Measurements from ENCODE around the gene SLC26A3. TPM values are rescaled to one million over a fixed set of nuclear protein-coding genes. Genes with fewer than 3 reads are reported as not detected.

Gene SLC26A3
- total RNA-seq, 1 experiment from 2014 or later = not detected

- Mint-ChIP-seq H3K4me3 (ENCODE audit: unreplicated experiment) (no peak overlapping the region), H3K27me3 (ENCODE audit: insufficient read depth, unreplicated experiment) (no peaks in the 10 kb centered on the region), H3K4me1 (ENCODE audit: insufficient read depth, unreplicated experiment) (no peaks in the 10 kb centered on the region), H3K9me3 (ENCODE audit: unreplicated experiment) (no peaks in the 10 kb centered on the region), H3K27ac (ENCODE audit: low read depth, unreplicated experiment) (no peak overlapping the region), H3K36me3 (ENCODE audit: insufficient read depth, unreplicated experiment) (no peaks in the 10 kb centered on the region)
- no peak for DNase-seq (ENCODE audit: unreplicated experiment)
- ChIA-PET CTCF (no interaction called here), POLR2A (no interaction called here)
- TF ChIP-seq CTCF (IDR thresholded peaks at IDR 0.05; ENCODE audit: unreplicated experiment) = no peak
- intact Hi-C loops (cut with micrococcal nuclease) = no loop called here
- no TSS peak for BruUV-seq (replicated peaks)
Observed at GRCh38 chr7:107779647-107780099, 23.4 kb downstream of the SLC26A3 start.

GRCh38 chr7:107778283-107778682, 24.7 kb downstream of the SLC26A3 start:
- H3K27me3 Mint-ChIP-seq (ENCODE audit: insufficient read depth, unreplicated experiment) = no peaks in the 10 kb centered on the region
- intact Hi-C loops (cut with micrococcal nuclease) = no loop called here

GRCh38 chr7:107777702-107778101, 25.3 kb downstream of the SLC26A3 start:
- Mint-ChIP-seq H3K9me3 (ENCODE audit: unreplicated experiment) (no peaks in the 10 kb centered on the region), H3K36me3 (ENCODE audit: insufficient read depth, unreplicated experiment) (no peaks in the 10 kb centered on the region), H3K27ac (ENCODE audit: low read depth, unreplicated experiment) (no peak overlapping the region), H3K27me3 (ENCODE audit: insufficient read depth, unreplicated experiment) (no peaks in the 10 kb centered on the region), H3K4me3 (ENCODE audit: unreplicated experiment) (no peak overlapping the region), H3K4me1 (ENCODE audit: insufficient read depth, unreplicated experiment) (no peaks in the 10 kb centered on the region)
- DNase-seq (ENCODE audit: unreplicated experiment) = no peak
- POLR2A ChIA-PET = interaction anchor here (1.0 kb wide), 1 partner anchor 90 kb away, joined by 4 read pairs; no protein-coding TSS in a partner anchor
- intact Hi-C loops (cut with micrococcal nuclease) = no loop called here
- TF ChIP-seq CTCF (IDR thresholded peaks at IDR 0.05; ENCODE audit: unreplicated experiment) = no peak
- CTCF ChIA-PET = interaction anchor here (0.6 kb wide), 1 partner anchor 100 kb away, joined by 3 read pairs; no protein-coding TSS in a partner anchor
- no TSS peak for BruUV-seq (replicated peaks)

More at GRCh38 chr7:107778283-107778682, 24.7 kb downstream of the SLC26A3 start:
- DNase-seq (ENCODE audit: unreplicated experiment) = no peak
- Mint-ChIP-seq H3K4me3 (ENCODE audit: unreplicated experiment) (no peak overlapping the region), H3K4me1 (ENCODE audit: insufficient read depth, unreplicated experiment) (no peaks in the 10 kb centered on the region), H3K27ac (ENCODE audit: low read depth, unreplicated experiment) (no peak overlapping the region), H3K36me3 (ENCODE audit: insufficient read depth, unreplicated experiment) (no peaks in the 10 kb centered on the region), H3K9me3 (ENCODE audit: unreplicated experiment) (no peaks in the 10 kb centered on the region)
- no TSS peak for BruUV-seq (replicated peaks)
- ChIA-PET POLR2A (interaction anchor here (0.8 to 1.0 kb wide), 2 partner anchors 34 to 90 kb away, joined by 3 to 4 read pairs; partner anchors contain the start of gene CBLL1), CTCF (interaction anchor here (0.6 kb wide), 1 partner anchor 99 kb away, joined by 3 read pairs; no protein-coding TSS in a partner anchor)
- no peak for TF ChIP-seq CTCF (IDR thresholded peaks at IDR 0.05; ENCODE audit: unreplicated experiment)

GRCh38 chr7:107773027-107773426, 30.0 kb downstream of the SLC26A3 start:
- Mint-ChIP-seq H3K4me3 (ENCODE audit: unreplicated experiment) (no peak overlapping the region), H3K27ac (ENCODE audit: low read depth, unreplicated experiment) (no peak overlapping the region), H3K36me3 (ENCODE audit: insufficient read depth, unreplicated experiment) (no peaks in the 10 kb centered on the region), H3K9me3 (ENCODE audit: unreplicated experiment) (no peaks in the 10 kb centered on the region), H3K27me3 (ENCODE audit: insufficient read depth, unreplicated experiment) (peaks cover 11% of the 10 kb centered on the region), H3K4me1 (ENCODE audit: insufficient read depth, unreplicated experiment) (peaks cover 9% of the 10 kb centered on the region)
- no peak for DNase-seq (ENCODE audit: unreplicated experiment)
- intact Hi-C loops (cut with micrococcal nuclease) = no loop called here
- no TSS peak for BruUV-seq (replicated peaks)
- ChIA-PET CTCF (interaction anchor here (0.8 to 1.6 kb wide), 2 partner anchors 43 to 102 kb away, joined by 3 to 4 read pairs; no protein-coding TSS in a partner anchor), POLR2A (no interaction called here)
- no peak for TF ChIP-seq CTCF (IDR thresholded peaks at IDR 0.05; ENCODE audit: unreplicated experiment)
